ENCODE measurements around the gene CCL22. TPM values are rescaled to one million over a fixed set of nuclear protein-coding genes. Genes with fewer than 3 reads are reported as not detected.
"Not testable (repeated sequence)": the region's sequence is repeated elsewhere in the genome, so short reads cannot be mapped to it uniquely, and the experiment has no call there.

Gene CCL22, protein sequence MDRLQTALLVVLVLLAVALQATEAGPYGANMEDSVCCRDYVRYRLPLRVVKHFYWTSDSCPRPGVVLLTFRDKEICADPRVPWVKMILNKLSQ
- total RNA-seq = under 1 TPM in 1 of 2 donors, not detected in 1; 0.45 TPM
- long read RNA-seq = 0 reads

DNA sequence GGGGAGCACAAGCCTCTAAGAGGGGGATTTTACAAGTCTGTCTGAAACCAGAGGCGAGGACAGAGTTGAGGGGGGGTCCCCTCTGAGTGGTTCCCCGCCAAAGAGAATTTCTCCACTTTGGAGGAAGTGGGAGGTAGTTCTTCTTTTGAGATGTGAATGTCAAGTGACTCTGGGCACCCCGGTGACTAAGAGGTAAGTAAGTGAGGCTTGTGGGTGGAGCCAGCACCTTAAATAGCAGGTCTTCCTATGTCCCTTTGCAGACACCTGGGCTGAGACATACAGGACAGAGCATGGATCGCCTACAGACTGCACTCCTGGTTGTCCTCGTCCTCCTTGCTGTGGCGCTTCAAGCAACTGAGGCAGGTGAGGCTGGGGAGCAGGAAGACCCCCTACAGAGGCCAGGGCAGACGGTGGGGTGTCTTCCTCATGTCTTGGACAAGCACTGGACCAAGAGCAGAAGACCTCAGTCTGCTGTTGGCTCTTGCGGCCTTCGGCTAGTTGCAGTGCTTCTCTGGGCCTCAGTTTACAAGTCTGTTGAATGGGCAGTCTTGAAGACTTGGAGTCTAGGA lies at the start of gene CCL22:
Gene CCL22 (plus strand): TSS at position 257 of the 569 bp plus-strand sequence. CDS start 34 bp downstream, at position 291.
- intact Hi-C loops (cut with DNase I, micrococcal nuclease) = no loop called here
- ATAC-seq (no peak), DNase-seq (no peak)

DNA sequence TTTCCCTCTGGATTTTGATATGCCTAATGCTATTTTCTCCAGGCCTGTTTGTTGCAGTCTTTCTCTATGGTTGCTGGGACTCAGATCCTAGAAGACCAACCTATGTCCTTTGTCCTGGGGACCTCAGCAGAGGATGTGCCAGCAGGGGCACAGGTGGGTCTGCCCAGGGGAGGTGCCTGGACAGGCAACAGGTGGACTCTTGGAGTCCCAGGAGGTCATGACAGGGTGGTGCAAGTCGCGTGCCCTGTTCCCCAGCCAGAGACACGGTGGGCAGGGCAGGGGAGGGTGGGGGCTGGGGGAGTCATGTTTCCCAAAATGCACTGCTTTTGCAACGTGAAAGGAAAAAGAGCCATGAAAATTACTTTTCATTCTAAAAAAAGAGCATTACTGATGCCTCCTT lies 47.8 kb upstream of the CCL22 start:
- intact Hi-C loops (cut with DNase I, micrococcal nuclease) = no loop called here
- ATAC-seq = no peak
- DNase-seq = no peak

DNA sequence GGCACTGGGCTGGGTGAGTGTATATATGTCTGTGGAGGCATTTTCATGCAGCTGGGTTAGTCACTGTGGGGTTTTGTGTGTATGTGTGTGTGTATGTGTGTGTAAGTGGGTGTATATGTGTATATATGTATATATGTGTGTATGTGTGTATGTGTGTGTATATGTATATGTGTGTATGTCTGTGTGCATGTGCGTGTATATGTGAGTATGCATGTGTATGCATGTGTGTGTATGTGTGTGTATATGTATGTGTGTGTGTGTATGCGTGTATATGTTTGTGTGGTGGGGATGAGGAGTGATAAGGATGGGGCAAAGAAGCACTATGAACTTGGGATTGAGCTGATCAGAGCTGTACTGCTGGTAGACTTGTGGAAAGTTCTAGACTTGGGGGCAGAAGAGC lies 45.1 kb upstream of the CCL22 start:
- ATAC-seq (no peak), DNase-seq (no peak)
- intact Hi-C loops (cut with DNase I, micrococcal nuclease) = no loop called here

DNA sequence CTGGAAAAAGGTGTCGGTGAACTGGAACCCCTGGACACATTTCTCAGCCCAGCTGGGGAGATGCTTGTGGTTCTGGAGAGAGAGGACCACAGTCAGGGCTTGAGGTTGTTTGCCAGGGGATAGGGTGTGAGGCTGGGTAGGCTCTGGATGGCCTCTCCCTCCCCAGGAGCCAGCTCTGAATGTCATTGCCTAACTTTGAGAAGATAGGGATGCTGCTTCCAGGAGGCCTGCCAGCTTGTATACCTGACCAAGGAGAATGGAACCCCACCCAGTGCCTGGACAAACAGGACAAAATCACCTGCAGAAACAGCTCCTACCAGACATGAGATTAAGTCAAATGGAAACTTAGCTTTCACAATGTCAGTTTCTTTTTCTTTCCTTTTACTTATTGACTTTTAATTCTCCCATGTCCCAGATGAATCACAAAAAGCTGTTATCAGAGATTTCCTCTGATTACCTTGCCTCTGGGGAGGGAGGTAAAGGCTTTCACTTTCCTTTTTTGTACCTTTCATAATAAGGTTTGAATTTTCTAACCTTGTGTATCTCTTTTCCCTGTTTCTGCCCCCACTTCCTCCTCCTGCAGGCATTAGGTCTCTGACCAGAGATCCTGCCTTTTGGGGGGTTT lies 44.3 kb upstream of the CCL22 start:
- ATAC-seq = peak; percentile 37
- intact Hi-C loops (cut with DNase I, micrococcal nuclease) = no loop called here
- DNase-seq = no peak

DNA sequence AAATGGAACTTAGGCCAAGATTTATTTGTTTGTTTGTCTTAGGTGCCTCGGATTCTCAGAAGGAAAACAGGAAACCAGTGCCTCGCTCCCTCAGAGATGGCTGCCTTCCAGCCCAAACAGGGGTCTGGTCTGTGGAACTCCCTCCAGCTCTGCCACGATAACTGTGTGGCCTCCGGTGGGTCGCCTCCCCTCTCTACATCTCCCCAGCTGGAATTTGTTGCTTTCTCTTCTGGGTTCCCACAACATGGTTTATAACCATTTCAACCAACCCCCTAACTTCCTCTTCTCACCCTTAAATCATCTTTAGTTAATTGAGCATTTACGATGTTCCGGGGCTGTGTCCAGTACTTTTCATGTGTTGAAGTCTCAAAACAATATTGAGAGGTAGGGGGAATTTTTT lies 43.2 kb upstream of the CCL22 start:
- ATAC-seq (no peak), DNase-seq (no peak)
- intact Hi-C loops (cut with DNase I, micrococcal nuclease) = no loop called here

DNA sequence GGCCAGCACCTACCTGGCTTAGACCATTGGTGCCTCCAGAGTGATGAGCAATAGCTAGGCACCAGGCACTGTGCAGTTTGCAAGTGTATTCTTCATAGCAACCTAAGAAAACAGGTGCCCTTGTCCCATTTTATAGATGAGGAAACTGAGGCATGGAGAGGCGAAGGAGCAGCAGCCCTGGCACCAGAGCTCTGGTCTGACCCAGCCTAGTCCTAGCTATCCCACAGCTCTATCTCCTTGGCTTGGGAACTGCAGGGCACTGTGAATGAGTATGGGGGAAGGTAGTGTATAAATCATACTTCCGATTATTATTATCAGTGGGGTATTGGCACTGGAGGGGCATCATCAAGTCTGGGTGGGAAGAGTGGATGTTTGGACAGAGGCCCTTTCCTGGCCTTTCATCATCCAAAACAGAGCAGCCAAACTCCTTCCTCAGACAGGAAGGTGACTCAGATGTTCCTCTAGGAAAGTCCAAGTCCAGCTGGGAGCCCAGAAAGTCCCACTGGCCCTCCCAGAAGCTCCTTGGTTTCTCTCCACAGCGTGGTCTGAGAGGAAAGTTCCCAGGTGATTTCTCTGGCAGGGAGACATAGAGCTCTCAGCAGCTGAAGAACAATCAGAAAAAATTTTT lies 42.1 kb upstream of the CCL22 start:
- DNase-seq = no peak
- intact Hi-C loops (cut with DNase I, micrococcal nuclease) = no loop called here
- no peak for ATAC-seq

DNA sequence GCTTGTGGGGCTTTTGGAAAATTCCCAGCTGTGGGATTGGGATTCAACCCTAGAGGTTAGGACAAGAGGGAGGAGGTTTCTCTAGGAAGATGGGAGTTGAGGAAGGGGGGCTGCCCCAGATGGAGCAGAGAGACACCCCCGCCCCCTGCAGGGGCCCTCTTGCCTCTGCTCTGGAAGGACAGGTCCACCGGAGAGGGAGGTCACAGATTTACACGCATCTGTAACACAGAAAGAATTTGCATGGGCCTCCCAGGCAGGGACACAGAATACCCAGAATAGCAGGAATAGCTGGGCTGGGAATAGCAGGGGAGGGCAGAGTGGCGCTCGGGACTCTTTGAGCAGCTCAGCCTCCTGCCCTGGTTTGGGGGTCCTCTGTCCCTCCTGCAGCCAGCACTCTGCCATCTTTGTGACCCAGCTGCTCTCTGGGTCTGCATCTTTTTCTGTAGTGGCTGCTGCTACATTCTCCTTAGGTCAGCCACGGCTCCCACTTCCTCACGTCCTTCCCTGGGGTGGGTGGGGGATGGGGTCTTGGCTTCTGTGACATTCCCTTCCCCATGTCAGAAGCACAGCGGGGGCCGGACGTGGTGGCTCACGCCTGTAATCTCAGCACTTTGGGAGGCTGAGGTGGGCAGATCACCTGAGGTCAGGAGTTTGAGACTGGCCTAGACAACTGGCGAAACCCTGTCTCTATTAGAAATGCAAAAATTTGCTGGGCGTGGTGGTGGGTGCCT lies 40.2 kb upstream of the CCL22 start:
- intact Hi-C loops (cut with DNase I, micrococcal nuclease) = no loop called here
- ATAC-seq (no peak), DNase-seq (no peak)

DNA sequence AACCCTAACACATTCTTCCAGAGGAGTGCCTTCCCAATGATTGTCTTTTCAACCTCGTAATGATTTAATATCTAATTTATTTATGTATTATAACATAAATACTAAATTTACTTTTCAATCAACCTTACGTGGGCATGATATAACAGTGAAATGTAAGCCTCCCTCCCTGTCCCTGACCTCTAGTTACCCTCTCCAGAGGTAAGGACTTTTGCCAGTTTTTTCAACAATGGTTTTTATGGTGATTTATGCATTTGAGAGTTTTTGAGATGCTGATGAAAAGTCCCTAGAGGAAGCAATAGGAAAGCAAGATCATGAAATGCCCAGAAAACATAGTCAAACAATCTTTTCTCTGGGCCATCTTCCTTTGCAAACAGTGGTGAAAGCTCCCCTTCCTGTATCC lies 38.9 kb upstream of the CCL22 start:
- DNase-seq (no peak), ATAC-seq (no peak)
- intact Hi-C loops (cut with DNase I, micrococcal nuclease) = no loop called here

DNA sequence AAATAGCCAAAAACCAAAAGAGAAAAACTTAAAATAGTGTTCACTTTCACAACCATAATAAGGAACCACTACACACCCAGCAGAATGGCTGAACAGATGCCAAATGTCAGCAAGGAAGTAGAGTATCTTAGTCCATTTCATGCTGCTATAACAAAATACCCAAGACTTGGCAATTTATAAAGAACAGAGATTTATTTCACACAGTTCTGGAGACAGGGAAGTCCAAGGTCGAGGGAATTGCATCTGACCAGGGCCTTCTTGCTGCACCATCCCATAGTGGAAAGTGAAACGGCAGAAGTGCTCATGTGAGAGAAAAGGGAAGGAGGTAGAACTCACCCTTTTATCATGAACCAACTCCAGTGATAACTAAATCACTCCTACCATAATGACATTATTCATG lies 33.8 kb upstream of the CCL22 start:
- intact Hi-C loops (cut with DNase I, micrococcal nuclease) = no loop called here
- DNase-seq = no peak
- ATAC-seq = no peak

DNA sequence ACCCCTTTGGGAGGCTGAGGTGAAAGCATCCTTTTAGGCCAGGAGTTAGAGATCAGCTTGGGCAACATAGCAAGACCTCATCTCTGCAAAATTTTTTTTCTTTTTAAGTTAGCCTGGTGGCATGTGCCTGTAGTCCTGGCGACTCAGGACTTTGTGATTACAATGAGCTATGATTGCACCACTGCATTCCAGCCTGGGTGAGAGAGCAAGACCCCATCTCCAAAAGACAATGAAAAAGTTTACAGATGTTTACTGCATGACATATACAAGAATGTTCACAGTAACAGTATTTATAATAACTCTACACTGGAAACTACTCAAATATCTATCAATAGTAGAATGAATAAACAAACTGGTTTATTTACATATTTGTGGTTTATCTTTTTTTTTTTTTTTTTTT lies 33.1 kb upstream of the CCL22 start:
- intact Hi-C loops (cut with DNase I, micrococcal nuclease) = no loop called here
- ATAC-seq = no peak
- DNase-seq = no peak

DNA sequence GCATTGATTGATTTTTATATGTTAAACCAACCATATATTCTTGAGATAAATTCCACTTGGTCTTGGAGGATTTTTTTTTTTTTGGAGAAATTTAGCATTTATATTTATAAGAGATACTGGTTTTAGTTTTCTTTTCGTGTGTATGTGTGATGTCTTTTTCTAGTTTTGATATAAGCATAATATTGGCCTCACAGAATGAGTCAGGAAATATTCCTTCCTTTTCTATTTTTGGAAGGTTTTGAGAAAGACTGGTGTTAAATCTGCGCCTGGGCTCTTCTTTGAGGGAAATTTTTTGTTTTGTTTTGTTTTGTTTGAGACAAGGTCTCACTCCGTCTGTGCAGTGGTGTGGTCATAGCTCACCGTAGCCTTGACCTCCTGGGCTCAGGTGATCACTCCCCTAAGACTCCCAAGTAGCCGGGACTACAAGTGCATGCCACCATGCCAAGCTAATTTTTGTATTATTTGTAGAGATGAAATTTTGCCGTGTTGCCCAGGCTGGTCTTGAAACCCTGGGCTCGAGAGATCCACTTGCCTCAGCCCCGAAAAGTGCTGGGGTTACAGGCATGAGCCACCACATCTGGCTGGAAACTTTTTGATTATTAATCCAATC lies 28.8 kb upstream of the CCL22 start:
- DNase-seq (no peak), ATAC-seq (no peak)
- intact Hi-C loops (cut with DNase I, micrococcal nuclease) = no loop called here

DNA sequence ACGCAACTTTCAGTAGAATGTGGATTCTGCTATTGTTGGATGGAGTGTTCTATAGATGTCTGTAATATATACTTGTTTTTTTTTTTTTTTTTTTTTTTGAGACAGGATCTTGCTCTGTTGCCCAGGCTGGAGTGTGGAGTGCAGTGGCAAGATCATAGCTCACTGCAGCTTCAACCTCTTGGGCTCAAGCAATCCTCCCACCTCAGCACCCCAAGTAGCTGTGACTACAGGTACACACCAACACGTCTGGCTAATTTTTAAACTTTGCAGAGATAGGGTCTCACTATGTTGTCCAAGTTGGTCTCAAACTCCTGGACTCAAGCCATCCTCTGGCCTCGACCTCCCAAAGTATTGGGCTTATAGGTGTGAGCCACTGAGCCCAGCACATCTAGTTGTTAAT lies 27.2 kb upstream of the CCL22 start:
- DNase-seq = no peak
- ATAC-seq = no peak
- intact Hi-C loops (cut with DNase I, micrococcal nuclease) = no loop called here

DNA sequence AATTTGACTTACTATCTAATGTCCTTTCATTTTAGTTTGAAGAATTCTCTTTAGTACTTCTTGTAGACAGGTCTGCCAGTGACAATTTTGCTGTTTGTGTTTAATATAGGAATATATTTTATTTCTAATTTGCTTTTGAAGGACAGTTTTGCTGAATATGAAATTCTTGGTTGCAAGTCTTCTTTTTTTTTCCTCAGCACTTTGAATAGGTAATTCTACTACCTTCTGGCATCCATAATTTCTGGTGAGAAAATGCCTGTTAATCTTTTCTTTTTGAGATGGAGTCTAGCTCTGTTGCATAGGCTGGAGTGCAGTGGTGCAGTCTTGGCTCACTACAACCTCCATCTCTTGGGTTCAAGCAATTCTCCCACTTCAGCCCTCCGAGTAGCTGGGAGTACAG lies 25.2 kb upstream of the CCL22 start:
- ATAC-seq (no peak), DNase-seq (no peak)
- intact Hi-C loops (cut with DNase I, micrococcal nuclease) = no loop called here

DNA sequence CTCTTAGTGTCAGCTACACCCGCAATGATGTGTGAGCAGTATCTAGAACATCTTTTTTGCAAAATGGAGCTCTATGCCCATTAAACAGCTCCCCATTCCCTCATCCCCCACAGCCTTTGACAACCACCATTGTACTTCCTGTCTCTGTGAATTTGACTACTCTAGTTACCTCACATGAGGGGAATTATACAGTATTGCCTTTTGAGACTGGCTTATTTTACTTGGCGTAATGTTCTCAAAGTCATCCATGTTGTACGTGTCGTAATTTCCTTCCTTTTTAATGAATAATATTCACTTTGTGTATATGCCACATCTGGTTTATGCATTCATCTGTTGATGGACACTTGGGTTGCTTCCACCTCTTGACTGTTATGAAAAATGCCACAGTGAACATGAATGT lies 23.2 kb upstream of the CCL22 start:
- intact Hi-C loops (cut with DNase I, micrococcal nuclease) = no loop called here
- no peak for ATAC-seq
- DNase-seq = no peak

DNA sequence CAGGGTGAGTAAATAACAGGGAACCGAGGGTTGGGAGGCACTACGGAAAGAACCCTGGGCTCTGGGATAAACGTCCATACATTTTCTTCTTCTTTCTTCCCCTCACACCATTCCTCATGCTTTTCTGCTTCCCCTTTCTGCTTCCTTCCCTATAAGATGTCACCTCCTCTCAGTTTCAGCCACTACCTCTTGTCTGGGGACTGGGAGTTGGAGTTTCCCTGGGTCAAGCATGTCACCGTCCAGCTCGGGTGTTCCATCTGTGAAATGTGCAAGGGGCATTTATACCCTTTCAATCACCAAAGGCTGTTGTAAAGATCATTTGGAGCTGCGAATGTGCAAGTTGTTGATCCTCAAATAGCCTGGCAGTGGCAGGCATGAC lies 17.5 kb upstream of the CCL22 start:
- ATAC-seq = no peak
- intact Hi-C loops (cut with DNase I, micrococcal nuclease) = no loop called here
- DNase-seq = no peak

DNA sequence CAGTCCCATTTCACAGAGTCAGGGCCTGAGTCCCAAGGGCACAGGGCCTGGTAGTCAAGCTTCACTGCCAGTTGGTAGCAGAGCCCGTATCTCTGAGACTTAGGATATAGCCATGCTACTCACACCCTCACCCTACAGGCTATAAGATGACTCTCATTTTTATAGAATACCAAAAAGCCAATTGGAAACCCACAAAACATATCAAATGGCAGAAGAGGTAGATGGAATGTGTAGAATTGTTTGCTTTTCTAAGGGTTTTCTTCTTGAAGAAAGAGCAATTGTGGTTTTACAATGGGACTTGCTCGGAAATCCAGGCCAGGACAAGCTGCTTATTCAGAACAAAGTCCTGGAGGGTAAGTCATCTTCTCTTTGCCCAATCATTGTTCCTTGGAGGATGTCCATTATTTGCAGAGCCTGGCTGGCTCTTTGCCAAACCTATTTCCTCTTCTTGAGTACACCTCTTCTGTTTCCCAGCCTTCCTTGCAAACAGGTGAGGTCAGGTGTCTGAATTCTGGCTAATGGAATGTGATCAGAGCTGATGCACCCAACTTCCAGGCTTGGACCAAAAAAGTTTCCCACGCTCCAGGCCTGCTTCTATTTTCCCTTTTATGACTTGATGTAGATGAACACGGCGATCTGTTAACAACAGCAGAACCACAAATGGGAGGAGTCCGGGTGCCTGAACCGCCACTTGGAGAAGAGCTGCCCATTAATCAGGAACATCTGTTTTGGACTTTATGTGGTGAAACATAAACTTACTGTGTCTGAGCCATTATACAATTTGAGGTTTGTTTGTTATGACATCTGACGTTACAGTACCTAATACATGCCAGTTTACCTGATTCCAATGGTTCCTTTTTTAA lies 16.9 kb upstream of the CCL22 start:
- ATAC-seq = peak; percentile 94
- intact Hi-C loops (cut with DNase I, micrococcal nuclease) = no loop called here
- DNase-seq = peak; percentile 61 to 77

DNA sequence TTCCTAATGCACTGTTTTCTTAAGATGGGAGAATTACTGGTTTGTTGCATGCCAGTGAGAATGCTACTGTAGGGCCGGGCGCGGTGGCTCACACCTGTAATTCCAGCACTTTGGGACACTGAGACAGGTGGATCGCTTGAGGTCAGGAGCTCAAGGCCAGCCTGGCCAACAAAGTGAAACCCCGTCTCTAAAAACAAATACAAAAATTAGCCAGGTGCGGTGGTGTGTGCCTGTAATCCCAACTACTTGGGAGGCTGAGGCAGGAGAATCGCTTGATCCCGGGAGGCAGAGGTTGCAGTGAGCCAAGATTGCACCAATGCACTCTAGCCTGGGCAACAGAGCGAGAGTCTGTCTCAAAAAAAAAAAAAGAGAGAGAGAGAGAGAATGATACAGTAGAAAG lies 16.0 kb upstream of the CCL22 start:
- ATAC-seq; intact Hi-C loops (cut with DNase I, micrococcal nuclease); DNase-seq: not testable (repeated sequence)

DNA sequence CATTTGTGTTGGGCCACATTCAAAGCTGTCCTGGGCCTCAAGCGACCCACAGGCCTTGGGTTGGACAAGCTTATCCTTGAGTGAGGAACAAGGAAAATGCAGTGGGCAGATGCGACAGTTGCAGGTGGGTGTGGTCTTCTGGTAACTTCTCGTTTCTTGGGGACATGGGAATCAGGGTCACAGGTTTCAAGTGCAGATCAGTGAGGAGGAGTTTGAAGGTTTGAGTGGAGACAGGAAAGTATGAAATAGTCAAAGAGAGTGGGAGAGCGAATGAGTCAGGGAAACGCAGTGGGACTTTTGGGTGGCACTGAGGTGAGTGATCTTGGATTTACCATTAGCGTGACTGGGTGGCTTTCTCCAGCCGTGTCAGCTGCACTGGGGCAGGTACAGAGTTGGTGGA lies 15.4 kb upstream of the CCL22 start:
- intact Hi-C loops (cut with DNase I, micrococcal nuclease) = no loop called here
- ATAC-seq = no peak
- DNase-seq = no peak

DNA sequence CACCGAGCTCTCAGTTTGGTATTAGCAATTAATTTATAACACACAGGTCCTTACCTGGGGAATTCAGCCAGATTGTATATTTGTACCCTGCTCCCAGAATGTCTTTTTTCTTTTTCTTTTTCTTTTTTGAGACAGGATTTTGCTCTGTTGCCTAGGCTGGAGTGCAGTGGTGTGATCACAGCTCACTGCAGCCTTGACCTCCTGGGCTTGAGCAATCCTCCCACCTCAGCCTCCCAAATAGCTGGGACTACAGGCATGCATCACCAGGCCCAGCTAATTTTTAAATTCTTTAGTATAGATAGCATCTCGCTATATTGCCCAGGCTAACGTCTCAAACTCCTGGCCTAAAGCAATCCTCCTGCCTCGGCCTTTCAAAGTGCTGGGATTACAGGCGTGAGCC lies 14.5 kb upstream of the CCL22 start:
- ATAC-seq; intact Hi-C loops (cut with DNase I, micrococcal nuclease): not testable (repeated sequence)

More for the DNA sequence above, 14.5 kb upstream of the CCL22 start:
- DNase-seq = not testable (repeated sequence)
